ENCODE measurements around the gene BRME1.

The BRME1 gene

GRCh38 chr19:13883516-13884064, 22.3 kb downstream of the BRME1 start:
- no peak for DNase-seq (ENCODE audit: extremely low read depth, low read depth)
- TF ChIP-seq, protein P1, sequence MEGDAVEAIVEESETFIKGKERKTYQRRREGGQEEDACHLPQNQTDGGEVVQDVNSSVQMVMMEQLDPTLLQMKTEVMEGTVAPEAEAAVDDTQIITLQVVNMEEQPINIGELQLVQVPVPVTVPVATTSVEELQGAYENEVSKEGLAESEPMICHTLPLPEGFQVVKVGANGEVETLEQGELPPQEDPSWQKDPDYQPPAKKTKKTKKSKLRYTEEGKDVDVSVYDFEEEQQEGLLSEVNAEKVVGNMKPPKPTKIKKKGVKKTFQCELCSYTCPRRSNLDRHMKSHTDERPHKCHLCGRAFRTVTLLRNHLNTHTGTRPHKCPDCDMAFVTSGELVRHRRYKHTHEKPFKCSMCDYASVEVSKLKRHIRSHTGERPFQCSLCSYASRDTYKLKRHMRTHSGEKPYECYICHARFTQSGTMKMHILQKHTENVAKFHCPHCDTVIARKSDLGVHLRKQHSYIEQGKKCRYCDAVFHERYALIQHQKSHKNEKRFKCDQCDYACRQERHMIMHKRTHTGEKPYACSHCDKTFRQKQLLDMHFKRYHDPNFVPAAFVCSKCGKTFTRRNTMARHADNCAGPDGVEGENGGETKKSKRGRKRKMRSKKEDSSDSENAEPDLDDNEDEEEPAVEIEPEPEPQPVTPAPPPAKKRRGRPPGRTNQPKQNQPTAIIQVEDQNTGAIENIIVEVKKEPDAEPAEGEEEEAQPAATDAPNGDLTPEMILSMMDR (IDR thresholded peaks at IDR 0.05; ENCODE audit: low read depth, low read length, missing control alignments) = peak; percentile 25
- no peak overlapping the region for H3K4me3 ChIP-seq (replicated peaks; ENCODE audit: low read depth, low read length)

- TF ChIP-seq, protein P1 (IDR thresholded peaks at IDR 0.05; ENCODE audit: low read depth, low read length, missing control alignments) = no peak
- no peak for DNase-seq (ENCODE audit: extremely low read depth, low read depth)
These were observed 23.1 kb downstream of the BRME1 start for GRCh38 chr19:13882836-13883235.

DNA sequence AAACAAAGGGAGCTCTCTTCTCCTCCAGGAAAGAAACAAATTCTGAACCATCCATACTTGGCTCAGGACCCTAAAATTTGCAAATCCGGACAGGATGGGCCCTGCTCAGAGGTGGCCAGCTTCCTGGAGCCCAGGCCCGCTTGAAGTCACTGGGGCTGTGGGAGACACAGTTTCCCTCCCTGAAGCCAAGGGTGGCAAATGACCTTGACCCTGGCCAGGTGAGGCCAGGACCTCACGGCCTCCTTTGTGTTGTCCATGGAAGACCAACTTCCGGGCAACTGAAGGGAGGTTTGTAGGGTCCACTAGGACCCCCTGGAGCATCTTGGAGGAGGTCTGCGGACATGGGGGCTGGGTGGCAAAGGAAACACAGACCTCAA, 23.5 kb downstream of the BRME1 start:
- no peak for DNase-seq (ENCODE audit: extremely low read depth, low read depth)
- H3K4me3 ChIP-seq (replicated peaks; ENCODE audit: low read depth, low read length) = no peak overlapping the region
- TF ChIP-seq, protein P1 (IDR thresholded peaks at IDR 0.05; ENCODE audit: low read depth, low read length, missing control alignments) = no peak

More at GRCh38 chr19:13882836-13883235, 23.1 kb downstream of the BRME1 start:
- no peak overlapping the region for H3K4me3 ChIP-seq (replicated peaks; ENCODE audit: low read depth, low read length)

DNA sequence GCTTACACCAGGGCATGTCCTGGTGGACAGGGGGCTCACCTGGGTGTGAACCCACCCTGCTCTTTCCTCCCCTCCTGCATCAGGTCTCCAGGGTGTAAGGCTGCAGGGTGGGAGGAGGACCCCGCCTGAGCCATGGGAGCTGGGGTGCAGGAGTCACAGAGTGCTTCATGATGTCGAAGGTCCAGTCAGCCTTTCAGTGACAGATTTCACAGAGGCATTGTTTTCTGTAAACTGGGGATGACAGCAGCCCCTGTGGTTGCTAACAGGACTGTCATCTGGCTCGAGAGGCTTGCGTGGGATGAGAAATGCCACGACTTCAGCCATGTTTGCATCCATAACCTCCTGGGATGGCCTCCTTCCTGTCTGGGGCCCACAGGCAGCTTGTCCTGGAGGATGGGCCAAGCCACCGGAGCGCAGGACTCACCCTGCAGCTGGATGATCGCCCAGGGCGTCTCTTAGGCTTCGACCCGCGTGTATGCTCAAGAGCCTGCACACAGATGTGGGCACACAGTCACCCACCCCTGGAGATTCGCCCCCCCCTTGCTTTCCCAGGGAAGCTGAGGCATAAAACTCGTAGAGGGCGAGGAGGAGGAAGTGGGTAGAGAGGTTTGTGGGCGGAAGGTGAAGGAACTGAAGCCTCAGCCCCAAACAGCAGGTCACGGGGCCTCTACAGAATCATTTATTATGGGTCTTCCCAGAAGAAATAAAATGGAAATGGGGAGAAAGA, 24.1 kb downstream of the BRME1 start:
- TF ChIP-seq, protein P1 (IDR thresholded peaks at IDR 0.05; ENCODE audit: low read depth, low read length, missing control alignments) = no peak
- DNase-seq (ENCODE audit: extremely low read depth, low read depth) = no peak
- H3K4me3 ChIP-seq (replicated peaks; ENCODE audit: low read depth, low read length) = no peak overlapping the region

DNA sequence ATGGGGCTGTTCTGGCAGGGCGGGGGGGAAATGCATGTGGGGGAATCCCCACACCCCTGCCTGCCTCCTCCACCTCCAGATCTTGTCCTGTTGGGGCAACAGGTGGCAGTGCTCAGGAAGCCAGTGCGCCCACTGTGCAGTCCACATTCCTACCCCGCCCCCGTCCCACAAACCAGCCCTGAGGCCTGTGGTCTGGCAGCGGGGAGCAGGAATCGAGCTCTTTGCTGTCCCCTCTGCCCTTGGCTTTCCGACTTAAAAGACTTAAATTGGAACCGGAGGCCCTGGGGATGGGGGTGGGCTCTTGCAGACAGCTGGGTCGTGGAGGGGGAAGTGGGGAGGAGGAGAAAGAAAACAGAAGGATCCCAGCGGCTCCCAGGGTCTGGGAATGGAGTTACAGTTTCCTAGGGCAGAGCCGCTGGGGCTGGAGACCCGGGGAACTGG, 24.6 kb downstream of the BRME1 start:
- H3K4me3 ChIP-seq (replicated peaks; ENCODE audit: low read depth, low read length) = no peak overlapping the region
- no peak for DNase-seq (ENCODE audit: extremely low read depth, low read depth)
- TF ChIP-seq, protein P1 (IDR thresholded peaks at IDR 0.05; ENCODE audit: low read depth, low read length, missing control alignments) = no peak

DNA sequence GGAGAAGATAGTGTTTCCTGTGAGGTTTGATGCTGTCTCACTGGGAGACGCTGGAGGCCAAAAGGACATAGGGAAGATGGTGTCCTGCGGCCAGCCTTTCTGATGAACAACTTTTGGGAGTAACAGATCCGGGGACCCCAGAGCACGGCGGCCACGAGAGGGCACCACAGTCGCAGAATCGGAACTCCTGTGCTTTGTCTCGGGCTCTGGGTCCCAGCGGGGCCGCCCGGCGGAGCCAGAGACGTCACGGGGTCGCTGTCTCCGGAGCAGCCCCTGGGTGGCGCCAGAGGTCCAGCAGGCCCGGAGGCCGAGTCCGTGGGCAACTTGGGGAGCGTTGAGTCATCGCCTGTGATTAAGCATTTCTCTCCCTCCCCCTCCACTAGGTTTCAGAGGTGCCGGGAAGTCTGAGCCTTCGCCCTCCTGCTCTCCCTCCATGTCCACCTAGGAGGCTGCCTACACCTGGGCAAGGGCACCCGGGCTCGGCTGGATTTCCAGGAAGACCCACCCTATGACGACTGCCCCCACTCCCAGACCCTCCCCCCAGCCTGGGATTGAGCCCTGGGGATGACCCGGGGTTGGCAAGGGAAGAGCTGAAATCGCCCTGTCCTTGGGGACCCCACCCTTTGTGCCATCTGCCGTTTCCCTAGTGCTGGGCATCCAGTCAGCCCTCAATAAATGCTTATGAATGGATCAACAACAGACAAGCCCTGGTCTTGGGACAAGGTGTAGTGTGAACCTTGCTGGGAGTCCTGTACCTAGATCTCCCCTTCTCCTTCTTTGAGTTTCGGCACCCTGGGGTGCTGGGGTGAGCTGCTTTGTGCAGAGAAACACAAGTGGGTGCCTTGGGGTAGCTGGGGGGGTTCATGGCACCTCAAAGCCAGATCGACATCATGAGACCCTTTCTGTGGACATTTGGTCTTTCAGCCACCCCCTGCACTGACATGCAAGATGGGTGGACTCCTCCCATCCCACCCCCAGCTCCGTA, 25.6 kb downstream of the BRME1 start:
- TF ChIP-seq, protein P1 (IDR thresholded peaks at IDR 0.05; ENCODE audit: low read depth, low read length, missing control alignments) = peak; percentile 100
- peak; percentile 79 for DNase-seq (ENCODE audit: extremely low read depth, low read depth)
- H3K4me3 ChIP-seq (replicated peaks; ENCODE audit: low read depth, low read length) = no peak overlapping the region
